ENCODE measurements around the gene CLIC6. TPM values are rescaled to one million over a fixed set of nuclear protein-coding genes. Genes with fewer than 3 reads are reported as not detected.

The CLIC6 gene
- total and polyA plus RNA-seq, 9 of the 15 experiments (the other 6 are each of a cell fraction or from before 2014, with no cell fraction given), result not detected

GRCh38 chr21:34724131-34724856, 55.5 kb downstream of the CLIC6 start:
- H3K9me3 ChIP-seq (replicated peaks; ENCODE audit: control insufficient read depth, insufficient read depth, low read depth, low read length), result no peaks in the 10 kb centered on the region
- FAIRE-seq (no peak), DNase-seq (ENCODE audit: extremely low read depth in 1 of 4, low spot score in 3 of 4) (no peak), ATAC-seq (no peak)
- H3K79me2 ChIP-seq (ENCODE audit: control insufficient read depth, insufficient read depth, low read length), result no peaks in the 10 kb centered on the region
- no peaks in the 10 kb centered on the region for H3K36me3 ChIP-seq (ENCODE audit: control insufficient read depth, insufficient read depth, low read length)
- BruUV-seq (replicated peaks), result no TSS peak
- H3K4me1 ChIP-seq (replicated peaks in 1 of 2; ENCODE audit: control insufficient read depth in 2 of 2, insufficient read depth in 2 of 2, low read length in 2 of 2), result no peaks in the 10 kb centered on the region; a peak in 2 of 5 replicates
- TF ChIP-seq PRMT5 (CRISPR knock-in tag; IDR thresholded peaks at IDR 0.05), result no peak
- peak; percentile 55 for TF ChIP-seq RFX1 (IDR thresholded peaks at IDR 0.05)
- peak; percentile 33; the same call in 1 of the 2 replicates for TF ChIP-seq RAD51 (IDR thresholded peaks at IDR 0.05; ENCODE audit: borderline replicate concordance, low read depth)
- TF ChIP-seq, protein P1, sequence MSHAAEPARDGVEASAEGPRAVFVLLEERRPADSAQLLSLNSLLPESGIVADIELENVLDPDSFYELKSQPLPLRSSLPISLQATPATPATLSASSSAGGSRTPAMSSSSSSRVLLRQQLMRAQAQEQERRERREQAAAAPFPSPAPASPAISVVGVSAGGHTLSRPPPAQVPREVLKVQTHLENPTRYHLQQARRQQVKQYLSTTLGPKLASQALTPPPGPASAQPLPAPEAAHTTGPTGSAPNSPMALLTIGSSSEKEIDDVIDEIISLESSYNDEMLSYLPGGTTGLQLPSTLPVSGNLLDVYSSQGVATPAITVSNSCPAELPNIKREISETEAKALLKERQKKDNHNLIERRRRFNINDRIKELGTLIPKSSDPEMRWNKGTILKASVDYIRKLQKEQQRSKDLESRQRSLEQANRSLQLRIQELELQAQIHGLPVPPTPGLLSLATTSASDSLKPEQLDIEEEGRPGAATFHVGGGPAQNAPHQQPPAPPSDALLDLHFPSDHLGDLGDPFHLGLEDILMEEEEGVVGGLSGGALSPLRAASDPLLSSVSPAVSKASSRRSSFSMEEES (CRISPR knock-in tag; IDR thresholded peaks at IDR 0.05), result peak; percentile 93
- WGBS (ENCODE audit: insufficient coverage, low coverage, missing lambda C conversion rate), result 0% methylated on average over 2 of the region's 2 CpGs
- POLR2A ChIA-PET, result interaction anchor here (1.0 kb wide), 1 partner anchor 13 kb away, joined by 3 read pairs; no protein-coding TSS in a partner anchor
- no peak overlapping the region for H3K27ac ChIP-seq (ENCODE audit: extremely low read depth, low read depth, low read length)
- H3K27me3 ChIP-seq (ENCODE audit: control insufficient read depth in 2 of 2, insufficient read depth in 2 of 2, low read length in 2 of 2), result peaks cover 15 to 29% of the 10 kb centered on the region in 2 experiments
- CTCF ChIA-PET (ENCODE audit: low intra/inter-chr PET ratio), result no interaction called here
- in situ Hi-C loops (cut with MboI) (no loop called here), intact Hi-C loops (cut with micrococcal nuclease) (no loop called here)
- no peaks in the 10 kb centered on the region for H3K9me1 ChIP-seq (ENCODE audit: control insufficient read depth, insufficient read depth, low read length)
- no peak overlapping the region for H2AFZ ChIP-seq (ENCODE audit: low read depth, low read length)
- H3K9ac ChIP-seq (ENCODE audit: insufficient read depth in 1 of 2, low read depth in 2 of 2, low read length in 2 of 2), result no peak overlapping the region
- no peak overlapping the region for H3K4me2 ChIP-seq (ENCODE audit: insufficient read depth, low read length)
- H3K4me3 ChIP-seq, result no peak overlapping the region
- H4K20me1 ChIP-seq (replicated peaks; ENCODE audit: control insufficient read depth, insufficient read depth, low read length), result no peaks in the 10 kb centered on the region
